Measurements from ENCODE around the gene IL1RAPL2. TPM values are rescaled to one million over a fixed set of nuclear protein-coding genes. Genes with fewer than 3 reads are reported as not detected.
"Not testable (repeated sequence)": the region's sequence is repeated elsewhere in the genome, so short reads cannot be mapped to it uniquely, and the experiment has no call there.

Gene IL1RAPL2
- total RNA-seq, 1 donor from 2014 or later = not detected

DNA sequence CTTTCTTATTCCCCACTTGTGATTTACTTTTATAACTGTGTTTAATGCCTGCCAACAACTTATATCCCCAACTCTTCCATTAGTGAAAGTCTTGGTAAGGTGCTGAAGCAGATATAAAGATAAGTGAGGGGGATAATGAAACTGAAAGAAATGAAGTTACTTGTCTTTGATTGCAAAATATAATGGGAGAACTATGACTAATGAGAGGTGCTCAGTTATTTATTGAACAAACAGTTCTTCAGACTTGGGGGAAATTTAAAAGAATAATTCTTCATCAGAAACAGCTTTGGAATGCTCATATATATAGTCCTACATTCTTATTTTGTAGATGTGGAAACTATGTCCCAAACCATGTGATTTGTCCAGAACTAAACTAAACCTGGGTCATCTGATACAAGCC is 441.0 kb downstream of the IL1RAPL2 start:
- no peak for DNase-seq (ENCODE audit: low read depth)
- H3K27me3 ChIP-seq (ENCODE audit: control insufficient read depth, insufficient read depth, low read length) = no peaks in the 10 kb centered on the region
- no peak overlapping the region for H3K4me3 ChIP-seq (ENCODE audit: low read depth, low read length)
- TF ChIP-seq, protein P1, sequence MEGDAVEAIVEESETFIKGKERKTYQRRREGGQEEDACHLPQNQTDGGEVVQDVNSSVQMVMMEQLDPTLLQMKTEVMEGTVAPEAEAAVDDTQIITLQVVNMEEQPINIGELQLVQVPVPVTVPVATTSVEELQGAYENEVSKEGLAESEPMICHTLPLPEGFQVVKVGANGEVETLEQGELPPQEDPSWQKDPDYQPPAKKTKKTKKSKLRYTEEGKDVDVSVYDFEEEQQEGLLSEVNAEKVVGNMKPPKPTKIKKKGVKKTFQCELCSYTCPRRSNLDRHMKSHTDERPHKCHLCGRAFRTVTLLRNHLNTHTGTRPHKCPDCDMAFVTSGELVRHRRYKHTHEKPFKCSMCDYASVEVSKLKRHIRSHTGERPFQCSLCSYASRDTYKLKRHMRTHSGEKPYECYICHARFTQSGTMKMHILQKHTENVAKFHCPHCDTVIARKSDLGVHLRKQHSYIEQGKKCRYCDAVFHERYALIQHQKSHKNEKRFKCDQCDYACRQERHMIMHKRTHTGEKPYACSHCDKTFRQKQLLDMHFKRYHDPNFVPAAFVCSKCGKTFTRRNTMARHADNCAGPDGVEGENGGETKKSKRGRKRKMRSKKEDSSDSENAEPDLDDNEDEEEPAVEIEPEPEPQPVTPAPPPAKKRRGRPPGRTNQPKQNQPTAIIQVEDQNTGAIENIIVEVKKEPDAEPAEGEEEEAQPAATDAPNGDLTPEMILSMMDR (IDR thresholded peaks at IDR 0.05; ENCODE audit: insufficient read depth, low read length, poor library complexity, severe bottlenecking) = no peak
- no peaks in the 10 kb centered on the region for H3K36me3 ChIP-seq (ENCODE audit: control insufficient read depth, insufficient read depth, low read length)

DNA sequence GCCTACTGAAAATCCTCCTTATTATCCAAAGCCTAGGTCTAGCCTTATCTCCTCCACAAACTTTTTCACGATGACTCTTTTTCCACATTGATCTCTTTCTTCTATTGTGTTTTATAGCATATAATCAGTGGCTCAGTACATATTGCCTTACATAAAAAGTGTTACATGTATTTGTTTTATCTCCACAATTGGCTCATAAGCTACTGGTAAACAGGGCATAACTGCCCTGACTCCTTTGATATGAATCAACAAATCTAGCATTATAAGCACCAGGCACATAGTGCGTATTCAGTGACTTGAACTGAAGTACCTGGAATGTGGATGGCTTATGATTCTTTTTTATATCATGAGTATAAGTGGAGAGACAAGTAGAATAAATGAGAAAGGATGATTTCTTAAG is 447.7 kb downstream of the IL1RAPL2 start:
- no peak for DNase-seq (ENCODE audit: low read depth)
- Histone ChIP-seq H3K36me3 (ENCODE audit: control insufficient read depth, insufficient read depth, low read length) (no peaks in the 10 kb centered on the region), H3K4me3 (ENCODE audit: low read depth, low read length) (no peak overlapping the region), H3K27me3 (ENCODE audit: control insufficient read depth, insufficient read depth, low read length) (no peaks in the 10 kb centered on the region)
- TF ChIP-seq, protein P1 (IDR thresholded peaks at IDR 0.05; ENCODE audit: insufficient read depth, low read length, poor library complexity, severe bottlenecking) = no peak

DNA sequence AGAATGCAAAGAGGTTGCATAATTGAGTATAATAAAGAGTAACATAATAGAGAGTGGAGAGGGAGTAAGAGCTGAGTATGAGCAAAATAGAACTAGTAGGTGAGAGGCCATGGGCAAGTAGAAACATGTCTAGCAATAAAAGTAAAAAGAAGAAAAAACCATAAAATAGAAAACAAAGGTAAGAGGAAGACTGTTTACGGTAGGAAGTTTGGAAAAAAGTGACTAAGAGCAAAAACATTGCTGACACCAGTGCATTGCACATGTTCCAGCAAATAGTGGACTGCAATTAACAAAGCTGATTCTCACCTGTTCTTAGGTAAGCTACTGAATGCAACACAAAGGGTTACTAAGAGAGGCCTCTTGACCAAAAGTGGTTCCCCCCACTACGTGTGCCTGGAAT is 451.6 kb downstream of the IL1RAPL2 start:
- H3K36me3 ChIP-seq (ENCODE audit: control insufficient read depth, insufficient read depth, low read length) = no peaks in the 10 kb centered on the region
- H3K4me3 ChIP-seq (ENCODE audit: low read depth, low read length) = no peak overlapping the region
- no peaks in the 10 kb centered on the region for H3K27me3 ChIP-seq (ENCODE audit: control insufficient read depth, insufficient read depth, low read length)
- TF ChIP-seq, protein P1 (IDR thresholded peaks at IDR 0.05; ENCODE audit: insufficient read depth, low read length, poor library complexity, severe bottlenecking) = no peak
- DNase-seq (ENCODE audit: low read depth) = no peak

GRCh38 chrX:105018865-105019264 is 452.9 kb downstream of the IL1RAPL2 start:
- no peaks in the 10 kb centered on the region for H3K36me3 ChIP-seq (ENCODE audit: control insufficient read depth, insufficient read depth, low read length)
- no peaks in the 10 kb centered on the region for H3K27me3 ChIP-seq (ENCODE audit: control insufficient read depth, insufficient read depth, low read length)
- no peak overlapping the region for H3K4me3 ChIP-seq (ENCODE audit: low read depth, low read length)
- TF ChIP-seq, protein P1 (IDR thresholded peaks at IDR 0.05; ENCODE audit: insufficient read depth, low read length, poor library complexity, severe bottlenecking) = no peak
- DNase-seq (ENCODE audit: low read depth) = peak; percentile 34

DNA sequence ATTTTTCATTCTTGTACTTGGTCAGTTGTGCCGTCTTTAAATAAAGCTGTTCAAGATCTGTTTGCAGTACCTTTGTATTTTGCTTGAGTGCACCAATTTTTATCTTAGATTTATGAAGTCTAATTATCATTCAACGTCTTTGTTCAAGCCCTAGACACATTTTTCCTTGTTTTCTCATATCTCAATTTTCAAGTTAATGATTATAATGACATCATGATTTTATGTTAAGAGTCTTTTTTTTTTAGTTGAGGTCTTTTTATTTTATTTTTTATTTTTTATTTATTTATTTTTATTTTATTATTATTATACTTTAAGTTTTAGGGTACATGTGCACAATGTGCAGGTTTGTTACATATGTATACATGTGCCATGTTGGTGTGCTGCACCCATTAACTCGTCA is 463.0 kb downstream of the IL1RAPL2 start:
- DNase-seq (ENCODE audit: low read depth); H3K36me3 ChIP-seq (ENCODE audit: control insufficient read depth, insufficient read depth, low read length); H3K27me3 ChIP-seq (ENCODE audit: control insufficient read depth, insufficient read depth, low read length); H3K4me3 ChIP-seq (ENCODE audit: low read depth, low read length): not testable (repeated sequence)

GRCh38 chrX:105038672-105039328 is 472.8 kb downstream of the IL1RAPL2 start:
- no peak for DNase-seq (ENCODE audit: low read depth)
- no peak overlapping the region for H3K4me3 ChIP-seq (ENCODE audit: low read depth, low read length)
- TF ChIP-seq, protein P1 (IDR thresholded peaks at IDR 0.05; ENCODE audit: insufficient read depth, low read length, poor library complexity, severe bottlenecking) = no peak

More at GRCh38 chrX:105038672-105039328, 472.8 kb downstream of the IL1RAPL2 start:
- H3K36me3 ChIP-seq (ENCODE audit: control insufficient read depth, insufficient read depth, low read length) = no peaks in the 10 kb centered on the region
- H3K27me3 ChIP-seq (ENCODE audit: control insufficient read depth, insufficient read depth, low read length) = no peaks in the 10 kb centered on the region

All from kidney epithelial cell (primary cell).